ENCODE results near the gene APOBEC3F.

GRCh38 chr22:39078329-39078728 is 37.7 kb downstream of the APOBEC3F start:
- TF ChIP-seq DPF2 (IDR thresholded peaks at IDR 0.05) (no peak), HDAC6 (IDR thresholded peaks at IDR 0.05; ENCODE audit: unreplicated experiment) (no peak), NKRF (conservative IDR thresholded peaks at IDR 0.05) (no peak), ZNF24 (IDR thresholded peaks at IDR 0.05) (no peak), SIN3A (IDR thresholded peaks at IDR 0.05; ENCODE audit: low read depth, low read length) (no peak), SMARCA5 (IDR thresholded peaks at IDR 0.05) (no peak), SMAD1 (IDR thresholded peaks at IDR 0.05; ENCODE audit: low read depth, partially characterized antibody) (no peak), FOXK2 (IDR thresholded peaks at IDR 0.05) (no peak), USF2 (IDR thresholded peaks at IDR 0.05; ENCODE audit: borderline replicate concordance, low read depth, low read length) (no peak), TAF1 (IDR thresholded peaks at IDR 0.05; ENCODE audit: borderline replicate concordance, low read depth, low read length) (no peak), TARDBP (IDR thresholded peaks at IDR 0.05; ENCODE audit: borderline replicate concordance) (no peak), POLR2A (IDR thresholded peaks at IDR 0.05; ENCODE audit: low read depth, low read length) (no peak)
- TF ChIP-seq, protein P1, sequence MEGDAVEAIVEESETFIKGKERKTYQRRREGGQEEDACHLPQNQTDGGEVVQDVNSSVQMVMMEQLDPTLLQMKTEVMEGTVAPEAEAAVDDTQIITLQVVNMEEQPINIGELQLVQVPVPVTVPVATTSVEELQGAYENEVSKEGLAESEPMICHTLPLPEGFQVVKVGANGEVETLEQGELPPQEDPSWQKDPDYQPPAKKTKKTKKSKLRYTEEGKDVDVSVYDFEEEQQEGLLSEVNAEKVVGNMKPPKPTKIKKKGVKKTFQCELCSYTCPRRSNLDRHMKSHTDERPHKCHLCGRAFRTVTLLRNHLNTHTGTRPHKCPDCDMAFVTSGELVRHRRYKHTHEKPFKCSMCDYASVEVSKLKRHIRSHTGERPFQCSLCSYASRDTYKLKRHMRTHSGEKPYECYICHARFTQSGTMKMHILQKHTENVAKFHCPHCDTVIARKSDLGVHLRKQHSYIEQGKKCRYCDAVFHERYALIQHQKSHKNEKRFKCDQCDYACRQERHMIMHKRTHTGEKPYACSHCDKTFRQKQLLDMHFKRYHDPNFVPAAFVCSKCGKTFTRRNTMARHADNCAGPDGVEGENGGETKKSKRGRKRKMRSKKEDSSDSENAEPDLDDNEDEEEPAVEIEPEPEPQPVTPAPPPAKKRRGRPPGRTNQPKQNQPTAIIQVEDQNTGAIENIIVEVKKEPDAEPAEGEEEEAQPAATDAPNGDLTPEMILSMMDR (IDR thresholded peaks at IDR 0.05 in 2 of 3, conservative IDR thresholded peaks at IDR 0.05 in 1 of 3; ENCODE audit: control insufficient read depth in 2 of 3, extremely low read depth in 1 of 3, insufficient read depth in 1 of 3, low read depth in 3 of 3, low read length in 3 of 3) = no peak
- TF ChIP-seq, protein P2, sequence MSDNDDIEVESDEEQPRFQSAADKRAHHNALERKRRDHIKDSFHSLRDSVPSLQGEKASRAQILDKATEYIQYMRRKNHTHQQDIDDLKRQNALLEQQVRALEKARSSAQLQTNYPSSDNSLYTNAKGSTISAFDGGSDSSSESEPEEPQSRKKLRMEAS (IDR thresholded peaks at IDR 0.05; ENCODE audit: low read depth, low read length) = no peak
